ENCODE measurements around the gene ZNF559. TPM values are rescaled to one million over a fixed set of nuclear protein-coding genes. Genes with fewer than 3 reads are reported as not detected.

Gene ZNF559
- total RNA-seq, 1 experiment from 2014 or later: 19.7 TPM

DNA sequence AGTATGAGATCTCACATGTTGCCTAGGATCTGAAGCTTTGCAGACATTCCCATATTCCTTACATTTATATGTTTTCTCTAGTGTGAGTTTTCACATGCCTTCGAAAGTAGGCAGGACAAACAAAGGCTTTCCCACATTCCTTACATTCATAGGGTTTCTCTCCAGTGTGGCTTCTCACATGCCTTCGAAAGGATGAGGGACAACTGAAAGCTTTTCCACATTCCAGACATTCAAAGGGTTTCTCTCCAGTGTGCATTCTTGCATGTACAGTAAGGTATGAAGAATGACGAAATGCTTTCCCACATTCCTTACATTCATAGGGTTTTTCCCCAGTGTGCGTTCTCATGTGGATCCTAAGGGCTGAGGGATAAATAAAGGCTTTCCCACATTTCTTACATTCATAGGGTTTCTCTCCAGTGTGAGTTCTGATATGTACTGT is 28.5 kb upstream of the ZNF559 start:
- H3K9me3 Mint-ChIP-seq: peaks cover 80 to 86% of the 10 kb centered on the region in 2 experiments
- no peak overlapping the region for H3K4ac ChIP-seq (ENCODE audit: low read depth, low read length)
- H3K4me1 ChIP-seq (ENCODE audit: insufficient read depth, low read length): no peaks in the 10 kb centered on the region
- no peaks in the 10 kb centered on the region for H3K79me2 ChIP-seq (ENCODE audit: insufficient read depth, low read length)
- no peak for DNase-seq
- H3K4me2 ChIP-seq (ENCODE audit: insufficient read depth, insufficient read length, low read length): no peak overlapping the region
- no peak overlapping the region for H2BK12ac ChIP-seq (ENCODE audit: insufficient read length, low read depth, low read length)
- H2BK15ac ChIP-seq (ENCODE audit: low read depth, low read length): no peak overlapping the region
- no peaks in the 10 kb centered on the region for H3K27me3 Mint-ChIP-seq (ENCODE audit: low read depth)
- no peaks in the 10 kb centered on the region for H3K79me1 ChIP-seq (ENCODE audit: insufficient read depth, low read depth, low read length, poor library complexity, severe bottlenecking)
- H2AFZ ChIP-seq (ENCODE audit: low read length): no peak overlapping the region
- no peak overlapping the region for H2AK5ac ChIP-seq (ENCODE audit: insufficient read length, low read length)
- no peak overlapping the region for H2BK20ac ChIP-seq (ENCODE audit: low read depth, low read length, poor library complexity, severe bottlenecking)
- no peak overlapping the region for H3K4me3 Mint-ChIP-seq
- H3K23me2 ChIP-seq (ENCODE audit: insufficient read length, low read depth, low read length, poor library complexity, severe bottlenecking): no peaks in the 10 kb centered on the region
- no peak for TF ChIP-seq CTCF (conservative IDR thresholded peaks at IDR 0.05)
- no peak overlapping the region for H2BK5ac ChIP-seq (ENCODE audit: insufficient read length, low read length)
- H2BK120ac ChIP-seq (ENCODE audit: low read depth, low read length, poor library complexity, severe bottlenecking): no peak overlapping the region
- H3K27ac Mint-ChIP-seq: no peak overlapping the region
- no peak overlapping the region for H3K9ac ChIP-seq (ENCODE audit: extremely low read depth, insufficient read length, low read length)
- no peak overlapping the region for H4K8ac ChIP-seq (replicated peaks; ENCODE audit: insufficient read length, low read depth, low read length)
- H3K56ac ChIP-seq (ENCODE audit: insufficient read length, low read depth, low read length): no peak overlapping the region
- no peak overlapping the region for H3K18ac ChIP-seq (ENCODE audit: insufficient read length, low read depth, low read length)
- H3K4me1 Mint-ChIP-seq: no peaks in the 10 kb centered on the region
- no peak overlapping the region for H3K23ac ChIP-seq (ENCODE audit: insufficient read length, low read depth, low read length)
- WGBS (ENCODE audit: extremely low coverage, insufficient read length, low lambda C conversion rate): no CpG with 5 or more reads among the region's 4 CpGs
- peaks cover 73% of the 10 kb centered on the region for H3K9me3 ChIP-seq (ENCODE audit: control insufficient read depth, low read depth, low read length)
- H3K14ac ChIP-seq (ENCODE audit: insufficient read depth, low read length): no peak overlapping the region
- H3K27me3 ChIP-seq (ENCODE audit: insufficient read depth, low read length): no peaks in the 10 kb centered on the region
- no peak overlapping the region for H4K5ac ChIP-seq (ENCODE audit: insufficient read length, low read depth, low read length)
- no peak overlapping the region for H3T11ph ChIP-seq (ENCODE audit: low read length)
- H3K27ac ChIP-seq (ENCODE audit: insufficient read length, low read depth, low read length): no peak overlapping the region
- no peak overlapping the region for H4K91ac ChIP-seq (ENCODE audit: insufficient read length, low read depth, low read length)
- no peaks in the 10 kb centered on the region for H4K20me1 ChIP-seq (ENCODE audit: control insufficient read depth, insufficient read depth, insufficient read length)
- peaks cover 60 to 83% (median 76%) of the 10 kb centered on the region in 3 experiments for H3K36me3 Mint-ChIP-seq (ENCODE audit: insufficient read depth in 1 of 3, low read depth in 3 of 3)

Measured in H9 (cell line).